ACC112 (cell line): ENCODE data around the gene HDAC4.

ENCODE experiments used
- H2AFZ ChIP-seq: fragments of 200-600 bp; sonication (generic); one replicate; pipeline ENCODE4 v1.6.0; 2017; ENCODE audit warnings: antibody characterized with exemption, low read length; ENCODE audit not compliant: unreplicated experiment
- H3K27ac ChIP-seq: fragments of 200-600 bp; sonication (generic); 2 replicates; pipeline ENCODE4 v1.5.1; 2014; ENCODE audit warnings: low read depth, mild to moderate bottlenecking, antibody characterized with exemption, low read length, moderate library complexity
- H3K27me3 ChIP-seq: fragments of 200-600 bp; sonication (generic); 2 replicates; pipeline ENCODE4 v1.6.1; 2014; ENCODE audit warnings: mild to moderate bottlenecking, antibody characterized with exemption, low read length, moderate library complexity, mixed read lengths; ENCODE audit not compliant: insufficient read depth
- H3K36me3 ChIP-seq: fragments of 200-600 bp; sonication (generic); 2 replicates; pipeline ENCODE4 v1.6.1; 2016; ENCODE audit warnings: mild to moderate bottlenecking, antibody characterized with exemption, low read length, moderate library complexity, mixed read lengths; ENCODE audit not compliant: insufficient read depth
- H3K4me1 ChIP-seq: fragments of 200-600 bp; sonication (generic); one replicate; pipeline ENCODE4 v1.6.1; 2016; ENCODE audit warnings: low read length, mixed read lengths; ENCODE audit not compliant: insufficient read depth, unreplicated experiment, control insufficient read depth
- H3K4me3 ChIP-seq: fragments of 200-600 bp; sonication (generic); 2 replicates; pipeline ENCODE4 v1.5.1; 2014; ENCODE audit warnings: mild to moderate bottlenecking, low read depth, low read length
- H3K79me2 ChIP-seq: fragments of 200-600 bp; sonication (generic); one replicate; pipeline ENCODE4 v1.6.0; 2016; ENCODE audit warnings: low read length; ENCODE audit not compliant: control insufficient read depth, unreplicated experiment, insufficient read depth

Gene HDAC4

DNA sequence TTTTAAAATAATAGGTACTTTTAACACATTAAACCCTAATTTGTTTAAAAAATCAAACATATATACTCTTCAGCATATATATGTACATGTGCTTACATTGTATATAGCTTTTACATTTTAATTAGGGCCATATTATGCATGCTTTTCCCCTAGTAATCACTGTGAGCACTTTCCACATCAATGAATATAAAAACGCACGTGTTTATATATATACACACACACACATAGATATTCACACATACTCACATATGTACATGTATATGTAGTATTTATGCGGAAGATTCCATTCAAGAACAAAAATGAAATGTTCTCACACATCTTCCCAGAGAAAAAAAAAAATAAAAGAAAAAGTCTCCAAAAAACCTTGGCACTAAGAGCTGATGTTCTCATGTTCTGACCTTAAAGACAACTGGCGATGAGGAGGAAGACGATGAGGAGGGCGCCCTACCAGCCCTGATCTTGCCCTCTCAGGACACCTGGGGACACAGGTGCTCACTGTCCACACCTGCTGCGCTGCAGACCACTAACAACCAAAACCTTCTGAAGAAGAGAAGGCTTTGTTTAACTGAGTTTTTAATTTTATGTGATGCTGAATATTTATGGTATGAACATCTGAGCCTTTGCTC is 184.7 kb downstream of the HDAC4 start:
- peaks cover 11% of the 10 kb centered on the region for H3K79me2 ChIP-seq
- no peak overlapping the region for H3K4me3 ChIP-seq

DNA sequence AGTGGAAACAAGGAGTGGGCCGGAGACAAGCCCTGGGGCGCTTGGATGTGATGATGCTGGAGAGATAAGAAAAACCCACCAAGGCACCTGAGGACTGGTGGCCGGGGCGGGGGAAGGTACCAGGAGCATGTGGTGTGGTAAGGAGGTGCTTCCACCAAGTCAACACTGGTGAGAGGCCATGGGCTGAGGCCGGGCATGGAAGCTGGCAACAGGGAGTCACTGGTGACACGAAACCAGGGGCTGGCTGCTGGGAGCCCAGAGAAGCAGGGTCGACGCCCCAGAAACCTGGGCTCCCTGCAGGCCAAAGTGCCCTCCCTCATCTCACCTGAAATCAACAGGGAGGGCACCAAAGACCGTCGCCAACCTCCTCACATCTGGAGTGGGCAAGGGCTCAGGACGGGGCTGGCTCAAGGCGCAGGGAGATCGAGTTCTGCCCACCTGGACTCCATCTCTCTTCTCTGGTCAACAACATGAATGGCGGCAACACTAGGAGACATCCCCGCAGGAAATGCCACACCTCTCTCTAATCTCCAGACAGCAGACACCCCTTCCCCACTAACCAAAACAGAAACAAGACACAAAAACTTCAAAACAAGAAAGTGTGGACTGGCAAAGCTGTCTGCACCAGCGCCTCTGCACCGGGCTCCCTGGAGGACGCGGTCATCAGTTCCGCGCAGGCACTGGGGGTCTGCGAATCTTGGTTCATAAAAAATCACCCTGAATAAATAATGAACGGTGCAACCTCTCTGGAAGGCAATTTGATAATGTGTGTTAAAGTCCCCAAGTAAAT is 185.5 kb downstream of the HDAC4 start:
- Histone ChIP-seq H3K27ac (no peak overlapping the region), H3K36me3 (no peaks in the 10 kb centered on the region), H3K4me1 (no peaks in the 10 kb centered on the region), H2AFZ (no peak overlapping the region), H3K79me2 (peaks cover 4% of the 10 kb centered on the region), H3K27me3 (no peaks in the 10 kb centered on the region), H3K4me3 (no peak overlapping the region)

More for the DNA sequence above, 184.7 kb downstream of the HDAC4 start:
- Histone ChIP-seq H3K36me3 (no peaks in the 10 kb centered on the region), H3K27ac (no peak overlapping the region), H3K4me1 (peaks cover 4% of the 10 kb centered on the region), H2AFZ (no peak overlapping the region), H3K27me3 (no peaks in the 10 kb centered on the region)

DNA sequence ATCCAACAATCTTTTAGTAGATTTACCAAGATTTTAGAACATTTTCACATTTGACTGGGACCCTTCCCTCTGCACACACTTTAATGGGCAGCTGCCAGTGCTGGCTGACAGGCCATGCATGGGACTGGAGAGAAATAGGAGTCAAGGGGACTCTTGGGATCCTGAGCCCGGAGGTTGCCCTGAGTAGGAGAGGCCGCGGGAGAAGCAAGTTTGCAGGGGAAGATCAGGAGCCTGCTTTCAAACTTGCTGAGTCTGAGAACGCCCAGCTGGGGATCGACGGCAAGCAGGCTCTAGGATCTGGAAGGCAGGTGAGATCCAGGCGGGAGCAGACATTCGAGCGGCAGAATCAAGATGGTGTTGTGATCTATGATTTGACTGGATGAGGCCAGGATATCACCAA is 186.1 kb downstream of the HDAC4 start:
- Histone ChIP-seq H3K4me1 (no peaks in the 10 kb centered on the region), H2AFZ (no peak overlapping the region), H3K36me3 (no peaks in the 10 kb centered on the region), H3K27ac (no peak overlapping the region), H3K79me2 (peaks cover 2% of the 10 kb centered on the region), H3K4me3 (no peak overlapping the region), H3K27me3 (no peaks in the 10 kb centered on the region)

DNA sequence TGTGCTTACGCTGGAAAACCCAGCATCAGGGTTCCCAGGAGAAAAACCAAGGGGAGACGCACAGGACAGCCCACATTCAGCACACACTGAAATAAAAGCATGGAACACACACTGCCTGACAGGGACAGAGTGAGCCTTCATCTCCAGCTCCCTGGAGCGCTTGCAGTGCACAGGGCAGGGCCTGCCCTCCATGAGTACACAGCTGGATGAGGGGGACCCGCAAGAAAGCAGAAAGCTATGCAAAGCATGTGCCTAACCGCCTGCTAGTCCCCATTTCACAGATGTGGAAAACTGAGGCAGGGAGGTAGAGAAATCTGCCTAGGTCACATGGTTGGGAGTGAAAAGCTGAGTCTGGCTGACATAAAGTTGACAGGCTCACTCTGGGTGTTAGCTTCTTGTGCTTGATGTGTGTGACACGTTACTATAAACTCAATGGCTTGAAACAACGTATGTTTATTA is 187.1 kb downstream of the HDAC4 start:
- H3K4me1 ChIP-seq: no peaks in the 10 kb centered on the region
- H3K79me2 ChIP-seq: no peaks in the 10 kb centered on the region
- H3K27ac ChIP-seq: no peak overlapping the region
- H3K27me3 ChIP-seq: no peaks in the 10 kb centered on the region
- no peak overlapping the region for H3K4me3 ChIP-seq
- no peaks in the 10 kb centered on the region for H3K36me3 ChIP-seq
- H2AFZ ChIP-seq: no peak overlapping the region

DNA sequence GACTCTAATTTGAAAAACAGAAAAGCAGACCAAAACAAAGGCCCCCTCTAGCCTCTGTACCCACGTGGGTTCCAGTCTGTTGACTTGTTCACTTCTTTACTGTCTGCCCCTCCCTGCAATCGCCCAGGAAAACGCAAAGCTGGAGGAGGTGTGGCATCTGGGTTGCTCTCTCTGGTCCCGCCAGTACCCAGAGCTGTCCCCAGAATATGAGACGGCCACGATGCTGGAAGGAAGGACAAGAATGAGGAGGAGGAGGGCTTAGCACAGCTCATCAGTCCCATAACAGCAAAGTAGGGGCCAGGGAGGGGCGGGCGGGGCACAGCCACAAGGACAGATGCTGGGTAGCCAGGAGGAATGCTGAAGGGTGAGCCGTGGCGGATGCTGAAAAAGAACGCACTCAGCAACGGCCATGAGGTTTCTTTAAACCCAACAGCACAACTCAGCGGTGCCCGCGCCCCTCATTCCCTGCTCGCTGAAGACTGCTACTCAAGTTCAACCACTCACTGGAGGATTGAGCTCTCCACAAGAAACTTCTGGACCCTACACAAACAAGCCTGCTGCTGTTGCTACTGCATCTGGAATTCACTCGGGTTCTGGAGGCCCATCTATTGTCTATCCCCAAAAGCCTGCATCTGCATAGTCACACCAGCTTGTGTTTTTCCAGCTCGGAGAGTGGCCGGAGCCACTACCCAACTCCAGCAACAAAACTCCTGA is 187.7 kb downstream of the HDAC4 start:
- Histone ChIP-seq H3K27ac (no peak overlapping the region), H3K4me1 (no peaks in the 10 kb centered on the region), H3K4me3 (no peak overlapping the region), H3K27me3 (no peaks in the 10 kb centered on the region), H3K79me2 (no peaks in the 10 kb centered on the region), H2AFZ (no peak overlapping the region), H3K36me3 (no peaks in the 10 kb centered on the region)

DNA sequence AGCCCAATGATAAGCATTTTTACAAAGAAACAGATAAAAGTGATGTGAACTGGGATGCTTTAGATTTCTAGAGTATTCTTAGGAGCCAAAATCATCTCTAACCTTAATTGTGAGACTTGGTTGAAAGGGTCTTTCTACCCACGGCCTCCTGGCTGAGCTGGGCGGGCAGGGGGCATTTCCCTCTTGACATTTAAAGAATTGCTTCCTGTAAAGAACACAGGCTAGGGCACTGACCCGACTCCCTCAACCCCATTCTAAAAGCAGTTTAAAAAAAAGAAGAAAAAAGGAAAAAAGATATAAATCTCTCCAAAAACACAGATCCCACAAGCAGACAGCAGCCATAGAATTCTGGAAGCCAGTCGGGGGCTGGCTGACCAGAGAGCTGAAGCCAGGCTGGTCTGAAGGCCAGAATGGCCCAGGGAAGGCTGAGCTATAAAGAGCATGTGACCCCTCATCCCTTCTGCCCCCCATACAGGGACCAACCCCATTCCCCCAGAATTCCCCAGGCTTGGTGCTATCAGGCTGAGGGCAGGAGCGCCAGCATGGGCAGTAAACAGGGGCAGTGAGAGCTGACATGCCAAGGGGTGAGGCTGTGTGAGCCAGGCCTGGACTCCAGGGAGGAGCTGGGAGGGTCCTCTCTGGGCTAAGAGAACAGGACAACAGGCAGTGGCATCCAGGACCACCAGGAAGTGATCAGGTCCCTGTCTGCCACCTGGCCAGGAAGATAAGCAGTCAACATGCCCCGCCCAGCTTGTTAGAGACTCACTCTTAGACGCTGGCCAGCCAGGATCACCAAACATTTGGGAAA is 188.5 kb downstream of the HDAC4 start:
- H2AFZ ChIP-seq: no peak overlapping the region
- H3K36me3 ChIP-seq: no peaks in the 10 kb centered on the region
- H3K79me2 ChIP-seq: no peaks in the 10 kb centered on the region
- H3K4me3 ChIP-seq: no peak overlapping the region
- no peaks in the 10 kb centered on the region for H3K4me1 ChIP-seq
- no peak overlapping the region for H3K27ac ChIP-seq
- H3K27me3 ChIP-seq: no peaks in the 10 kb centered on the region

DNA sequence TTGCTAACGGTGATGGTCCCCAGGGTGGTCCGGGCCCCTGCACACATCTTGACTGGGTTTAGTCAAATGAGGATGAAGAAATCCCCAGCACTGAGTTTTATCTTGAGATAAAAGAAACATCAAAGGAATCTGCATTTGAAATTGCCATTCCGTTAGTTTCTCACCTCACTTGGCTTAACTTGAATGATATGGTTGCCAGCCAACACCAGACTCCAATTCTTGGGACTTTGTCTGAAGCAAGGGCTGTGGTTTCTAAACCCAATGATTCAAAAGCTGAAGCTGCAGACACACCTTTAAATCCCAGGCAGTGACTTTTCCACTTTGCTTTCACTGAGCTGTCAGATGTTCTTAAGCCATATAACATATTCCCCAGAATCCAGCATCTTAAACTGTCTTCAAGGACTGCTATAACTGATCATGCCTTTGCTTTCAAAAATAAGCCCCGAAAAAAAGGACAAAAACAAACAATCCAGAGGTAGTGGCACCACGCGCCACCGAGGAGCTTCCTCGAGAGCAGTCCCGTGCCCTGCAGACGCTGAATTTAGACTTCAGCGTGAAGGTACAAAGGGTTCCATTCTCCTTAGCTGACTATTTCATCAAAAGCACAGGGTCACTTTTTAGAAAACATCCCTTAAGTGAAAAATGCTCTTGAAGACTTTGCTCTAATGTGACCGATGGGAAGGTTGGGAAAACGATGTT is 189.3 kb downstream of the HDAC4 start:
- Histone ChIP-seq H2AFZ (no peak overlapping the region), H3K4me3 (no peak overlapping the region), H3K36me3 (no peaks in the 10 kb centered on the region), H3K27me3 (no peaks in the 10 kb centered on the region), H3K27ac (no peak overlapping the region), H3K4me1 (no peaks in the 10 kb centered on the region), H3K79me2 (no peaks in the 10 kb centered on the region)

DNA sequence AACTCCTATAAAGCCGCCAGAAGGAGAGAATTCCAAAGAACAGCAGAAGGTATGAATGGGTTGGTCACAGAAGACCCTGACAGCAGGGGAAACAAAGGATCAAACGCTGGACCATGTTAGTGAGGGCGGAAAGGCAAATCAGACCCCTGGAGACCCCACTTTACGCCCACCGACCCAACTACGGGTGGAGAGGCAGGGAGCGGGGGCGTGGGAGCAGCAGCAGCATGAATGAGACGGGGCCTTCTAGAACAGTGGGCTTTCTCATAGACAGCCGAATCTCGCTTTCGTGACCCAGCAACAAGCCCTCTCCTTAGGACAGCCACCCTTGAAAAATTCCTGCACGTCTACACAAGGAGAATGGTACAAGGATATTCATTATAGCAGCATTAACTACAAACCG is 191.0 kb downstream of the HDAC4 start:
- Histone ChIP-seq H3K4me1 (no peaks in the 10 kb centered on the region), H3K79me2 (no peaks in the 10 kb centered on the region), H3K36me3 (no peaks in the 10 kb centered on the region)

DNA sequence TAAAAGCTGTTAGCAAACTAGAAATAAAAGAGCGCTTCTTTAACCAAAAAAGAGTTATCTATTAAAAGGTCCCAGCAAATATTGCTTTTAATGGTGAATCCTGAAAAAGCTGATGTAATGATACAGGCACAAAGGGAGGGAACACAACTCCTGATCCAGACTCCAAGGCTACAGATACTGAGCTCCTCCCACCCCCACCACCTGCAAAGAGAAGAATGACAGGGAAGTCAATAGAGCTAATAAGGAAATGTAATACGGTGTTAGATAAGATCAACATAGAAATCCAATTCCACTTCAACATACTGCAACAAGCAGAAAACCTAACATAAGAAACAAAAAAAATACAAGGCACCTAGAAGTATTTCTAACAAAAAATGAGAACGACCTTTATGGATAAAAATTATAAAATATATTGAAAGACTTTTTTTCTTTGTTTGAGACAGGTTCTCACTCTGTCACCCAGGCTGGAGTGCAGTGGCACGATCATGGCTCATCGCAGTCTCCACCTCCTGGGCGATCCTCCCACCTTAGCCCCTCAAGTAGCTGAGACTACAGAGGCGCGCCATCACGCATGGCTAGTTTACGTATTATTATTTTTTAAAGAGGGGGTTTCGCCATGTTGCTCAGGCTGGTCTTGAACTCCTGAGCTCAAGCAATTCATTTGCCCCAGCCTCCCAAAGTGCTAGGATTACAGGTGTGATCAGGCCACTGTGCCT is 192.2 kb downstream of the HDAC4 start:
- no peaks in the 10 kb centered on the region for H3K27me3 ChIP-seq
- no peaks in the 10 kb centered on the region for H3K4me1 ChIP-seq
- no peak overlapping the region for H3K4me3 ChIP-seq
- H3K27ac ChIP-seq: no peak overlapping the region
- no peak overlapping the region for H2AFZ ChIP-seq
- H3K36me3 ChIP-seq: no peaks in the 10 kb centered on the region
- no peaks in the 10 kb centered on the region for H3K79me2 ChIP-seq

More for the DNA sequence above, 191.0 kb downstream of the HDAC4 start:
- no peaks in the 10 kb centered on the region for H3K27me3 ChIP-seq
- no peak overlapping the region for H3K27ac ChIP-seq
- no peak overlapping the region for H2AFZ ChIP-seq
- H3K4me3 ChIP-seq: no peak overlapping the region
